Loucy (cell line): Measurements from ENCODE around the gene CUX1.
"Not testable (repeated sequence)": the region's sequence is repeated elsewhere in the genome, so short reads cannot be mapped to it uniquely, and the experiment has no call there.

Experiments used
- H2AFZ ChIP-seq: fragments of 200-600 bp; sonication (generic); 2 replicates; pipeline ENCODE4 v1.6.0; 2016; ENCODE audit warnings: antibody characterized with exemption, mild to moderate bottlenecking, low read length, moderate library complexity
- H3F3A ChIP-seq: fragments of 200-600 bp; 2 replicates; pipeline ENCODE4 v1.6.0; 2016; ENCODE audit warnings: antibody characterized with exemption, low read depth, mild to moderate bottlenecking
- H3K27me3 ChIP-seq: fragments of 200-600 bp; sonication (generic); 2 replicates; pipeline ENCODE4 v1.6.1; 2014; ENCODE audit warnings: low read length, mild to moderate bottlenecking; ENCODE audit not compliant: insufficient read depth, poor library complexity, severe bottlenecking
- H3K36me3 ChIP-seq: fragments of 200-600 bp; sonication (generic); 2 replicates; pipeline ENCODE4 v1.6.1; 2016; ENCODE audit warnings: low read length; ENCODE audit not compliant: insufficient read depth
- H3K4me1 ChIP-seq: fragments of 200-600 bp; sonication (generic); 2 replicates; pipeline ENCODE4 v1.5.1; 2014; ENCODE audit warnings: low read length, mild to moderate bottlenecking; ENCODE audit not compliant: insufficient read depth, poor library complexity, severe bottlenecking
- H3K4me2 ChIP-seq: fragments of 200-600 bp; sonication (generic); 2 replicates; pipeline ENCODE4 v1.6.0; 2014; ENCODE audit warnings: antibody characterized with exemption, low read length, low read depth, mild to moderate bottlenecking; ENCODE audit not compliant: poor library complexity, severe bottlenecking
- H3K4me3 ChIP-seq: fragments of 200-600 bp; sonication (generic); 2 replicates; pipeline ENCODE4 v1.5.1; 2014; ENCODE audit warnings: low read length, mild to moderate bottlenecking, mixed read lengths; ENCODE audit not compliant: poor library complexity, severe bottlenecking
- H3K79me2 ChIP-seq: fragments of 200-600 bp; sonication (generic); 2 replicates; pipeline ENCODE4 v1.6.1; 2014; ENCODE audit warnings: low read length; ENCODE audit not compliant: insufficient read depth
- H3K9ac ChIP-seq: fragments of 200-600 bp; sonication (generic); 2 replicates; pipeline ENCODE4 v1.6.0; 2014; ENCODE audit warnings: mild to moderate bottlenecking, low read depth, low read length, moderate library complexity; ENCODE audit not compliant: poor library complexity, severe bottlenecking
- H3K9me2 ChIP-seq: fragments of 200-600 bp; sonication (generic); replicated peaks from 2 replicates; pipeline ENCODE4 v1.6.1; 2016; ENCODE audit warnings: low read depth, low read length, mixed read lengths
- H3K9me3 ChIP-seq: fragments of 200-600 bp; sonication (generic); 2 replicates; pipeline ENCODE4 v1.6.1; 2014; ENCODE audit warnings: mild to moderate bottlenecking, antibody characterized with exemption, low read length, low read depth; ENCODE audit not compliant: insufficient read depth
- H4K20me1 ChIP-seq: fragments of 200-600 bp; sonication (generic); 2 replicates; pipeline ENCODE4 v1.6.0; 2014; ENCODE audit warnings: antibody characterized with exemption, low read length, mild to moderate bottlenecking; ENCODE audit not compliant: insufficient read depth, poor library complexity, severe bottlenecking
- CTCF ChIP-seq: fragments of 200-600 bp; sonication (generic); conservative IDR thresholded peaks from 2 replicates; pipeline ENCODE4 v1.5.1; 2014; ENCODE audit warnings: mild to moderate bottlenecking, antibody characterized with exemption, low read length
- EZH2phosphoT487 ChIP-seq: fragments of 200-600 bp; IDR thresholded peaks from 2 replicates; pipeline ENCODE4 v1.6.1; 2018; ENCODE audit warnings: antibody characterized with exemption, mild to moderate bottlenecking, moderate library complexity, borderline replicate concordance

CUX1 gene

GRCh38 chr7:101882595-101883564, 65.5 kb downstream of the CUX1 start:
- no peaks in the 10 kb centered on the region for H3K27me3 ChIP-seq
- H3K9me2 ChIP-seq = no peaks in the 10 kb centered on the region
- TF ChIP-seq CTCF (peak; percentile 16; the same call in 1 of the 2 replicates), EZH2phosphoT487 (no peak)
- no peak overlapping the region for H3K9ac ChIP-seq
- H3K4me2 ChIP-seq = no peak overlapping the region
- H3K4me3 ChIP-seq = no peak overlapping the region
- H4K20me1 ChIP-seq = peaks cover 95% of the 10 kb centered on the region
- peaks cover 98% of the 10 kb centered on the region for H3K79me2 ChIP-seq
- no peaks in the 10 kb centered on the region for H3F3A ChIP-seq
- no peaks in the 10 kb centered on the region for H3K36me3 ChIP-seq
- H2AFZ ChIP-seq = no peak overlapping the region
- H3K4me1 ChIP-seq = peaks cover 29% of the 10 kb centered on the region
- no peaks in the 10 kb centered on the region for H3K9me3 ChIP-seq

GRCh38 chr7:101884671-101885596, 67.5 kb downstream of the CUX1 start:
- peaks cover 29% of the 10 kb centered on the region for H3K4me1 ChIP-seq
- no peaks in the 10 kb centered on the region for H3F3A ChIP-seq
- peaks cover 93% of the 10 kb centered on the region for H4K20me1 ChIP-seq
- H3K9me2 ChIP-seq = no peaks in the 10 kb centered on the region
- no peak overlapping the region for H3K4me3 ChIP-seq
- H2AFZ ChIP-seq = no peak overlapping the region
- no peaks in the 10 kb centered on the region for H3K36me3 ChIP-seq
- peak overlapping the region; percentile 51 for H3K4me2 ChIP-seq
- no peaks in the 10 kb centered on the region for H3K9me3 ChIP-seq
- H3K79me2 ChIP-seq = peaks cover 98% of the 10 kb centered on the region
- TF ChIP-seq CTCF (no peak), EZH2phosphoT487 (no peak)
- H3K9ac ChIP-seq = no peak overlapping the region
- H3K27me3 ChIP-seq = no peaks in the 10 kb centered on the region

GRCh38 chr7:101885597-101885955, 68.2 kb downstream of the CUX1 start:
- Histone ChIP-seq H3K9me2 (no peaks in the 10 kb centered on the region), H3K4me2 (peak overlapping the region; percentile 51), H3K79me2 (peaks cover 98% of the 10 kb centered on the region), H3K4me3 (no peak overlapping the region), H2AFZ (no peak overlapping the region), H3K36me3 (no peaks in the 10 kb centered on the region), H3K27me3 (no peaks in the 10 kb centered on the region), H3F3A (no peaks in the 10 kb centered on the region), H4K20me1 (peaks cover 93% of the 10 kb centered on the region), H3K9me3 (no peaks in the 10 kb centered on the region), H3K9ac (no peak overlapping the region), H3K4me1 (peaks cover 23% of the 10 kb centered on the region)
- no peak for TF ChIP-seq CTCF
- TF ChIP-seq EZH2phosphoT487 = no peak

GRCh38 chr7:101887352-101887751, 69.9 kb downstream of the CUX1 start:
- H3K9ac ChIP-seq, H3K4me3 ChIP-seq, H3K9me3 ChIP-seq, H3K9me2 ChIP-seq, H2AFZ ChIP-seq, H3K27me3 ChIP-seq, H3K36me3 ChIP-seq, H3K4me2 ChIP-seq, H3F3A ChIP-seq: not testable (repeated sequence)
- Histone ChIP-seq H4K20me1 (peaks cover 94% of the 10 kb centered on the region), H3K4me1 (peaks cover 19% of the 10 kb centered on the region), H3K79me2 (peaks cover 98% of the 10 kb centered on the region)
